Measurements from ENCODE around the gene LAMB3.

- TF ChIP-seq CTCF (IDR thresholded peaks at IDR 0.05) (no peak), POLR2AphosphoS5 (IDR thresholded peaks at IDR 0.05) (no peak), POLR2A (IDR thresholded peaks at IDR 0.05) (no peak)
These were observed 84.5 kb downstream of the LAMB3 start for GRCh38 chr1:209567698-209568175.
